WTC11 (cell line): ENCODE measurements around the gene SLC25A44. TPM values are rescaled to one million over a fixed set of nuclear protein-coding genes. Genes with fewer than 3 reads are reported as not detected.

Experiments used
- ATAC-seq: fragments of 200-7000 bp; cut with Tn5 transposase; 2 replicates; pipeline ENCODE4 v1.10.0; 2021; ENCODE audit warnings: mild to moderate bottlenecking, moderate library complexity
- CTCF ChIA-PET: fragments of 300-600 bp; sonication (Branson Sonifier 250); formaldehyde crosslinking; loops from one replicate; lab custom pipeline; 2021; ENCODE audit warnings: antibody characterized with exemption; lab: Charles Lee
- POLR2A ChIA-PET: fragments of 350-600 bp; sonication (Branson Sonifier 250); formaldehyde crosslinking; loops from one replicate; lab custom pipeline; 2021; ENCODE audit warnings: antibody characterized with exemption; lab: Charles Lee
- DNase-seq: peaks from one replicate; pipeline ENCODE4 v3.0.0; 2021; ENCODE audit warnings: low spot score
- H3K27ac Mint-ChIP-seq: 2 replicates; pipeline ENCODE4 v1.8.0; 2021; ENCODE audit warnings: mixed read lengths
- H3K27me3 Mint-ChIP-seq: 2 replicates; pipeline ENCODE4 v1.8.0; 2021; ENCODE audit warnings: low read depth, mild to moderate bottlenecking, moderate library complexity, mixed read lengths
- H3K36me3 Mint-ChIP-seq: 2 replicates; pipeline ENCODE4 v1.8.0; 2021; ENCODE audit warnings: mixed read lengths
- H3K4me1 Mint-ChIP-seq: 2 replicates; pipeline ENCODE4 v1.8.0; 2022; ENCODE audit warnings: mixed read lengths
- H3K4me3 Mint-ChIP-seq: 2 replicates; pipeline ENCODE4 v1.8.0; 2021; ENCODE audit warnings: mild to moderate bottlenecking, moderate library complexity, mixed read lengths
- H3K9me3 Mint-ChIP-seq: 2 replicates; pipeline ENCODE4 v1.8.0; 2021; ENCODE audit warnings: mixed read lengths
- AFF4 ChIP-seq: sonication (generic); formaldehyde crosslinking; IDR thresholded peaks from 2 replicates; pipeline ENCODE4 v1.8.1; 2023; ENCODE audit warnings: mild to moderate bottlenecking, missing genetic modification reagents, borderline replicate concordance
- AR ChIP-seq: fragments of 250-450 bp; sonication (Bioruptor Pico); IDR thresholded peaks from 2 replicates; pipeline ENCODE4 v1.9.0; 2021; ENCODE audit warnings: mild to moderate bottlenecking
- ARID4B ChIP-seq: sonication (generic); formaldehyde crosslinking; IDR thresholded peaks from 2 replicates; pipeline ENCODE4 v1.8.0; 2023; ENCODE audit warnings: missing genetic modification reagents, mild to moderate bottlenecking, borderline replicate concordance
- CBFB ChIP-seq: sonication (generic); formaldehyde crosslinking; IDR thresholded peaks from 2 replicates; pipeline ENCODE4 v1.8.1; 2022; ENCODE audit warnings: mild to moderate bottlenecking, low read depth, missing genetic modification reagents
- CREM ChIP-seq: sonication (generic); formaldehyde crosslinking; IDR thresholded peaks from 2 replicates; pipeline ENCODE4 v1.8.1; 2022; ENCODE audit warnings: mild to moderate bottlenecking, missing genetic modification reagents, moderate library complexity
- E2F1 ChIP-seq: sonication (generic); formaldehyde crosslinking; IDR thresholded peaks from 2 replicates; pipeline ENCODE4 v1.8.0; 2022; ENCODE audit warnings: mild to moderate bottlenecking, missing genetic modification reagents
- ERG ChIP-seq: fragments of 250-450 bp; sonication (Bioruptor Pico); IDR thresholded peaks from 2 replicates; pipeline ENCODE4 v1.8.0; 2021; ENCODE audit warnings: mild to moderate bottlenecking
- ESRRA ChIP-seq: sonication (generic); formaldehyde crosslinking; IDR thresholded peaks from 2 replicates; pipeline ENCODE4 v1.8.1; 2022; ENCODE audit warnings: mild to moderate bottlenecking, missing genetic modification reagents, borderline replicate concordance
- FOXJ3 ChIP-seq: sonication (generic); formaldehyde crosslinking; IDR thresholded peaks from 2 replicates; pipeline ENCODE4 v1.9.0; 2021; ENCODE audit warnings: missing genetic modification reagents, mild to moderate bottlenecking, borderline replicate concordance
- FOXK1 ChIP-seq: sonication (generic); formaldehyde crosslinking; IDR thresholded peaks from 2 replicates; pipeline ENCODE4 v1.8.0; 2022; ENCODE audit warnings: mild to moderate bottlenecking, moderate library complexity, missing genetic modification reagents
- GRHL2 ChIP-seq: fragments of 250-450 bp; sonication (Bioruptor Pico); IDR thresholded peaks from 2 replicates; pipeline ENCODE4 v1.8.0; 2022; ENCODE audit warnings: mild to moderate bottlenecking, moderate library complexity; ENCODE audit not compliant: insufficient replicate concordance, severe bottlenecking
- JAZF1 ChIP-seq: fragments of 250-450 bp; sonication (Bioruptor Pico); IDR thresholded peaks from 2 replicates; pipeline ENCODE4 v1.9.0; 2021; ENCODE audit warnings: moderate library complexity, mild to moderate bottlenecking, inconsistent platforms
- MXD4 ChIP-seq: fragments of 250-450 bp; sonication (Bioruptor Pico); IDR thresholded peaks from 2 replicates; pipeline ENCODE4 v1.8.0; 2021; ENCODE audit warnings: mild to moderate bottlenecking, moderate library complexity, borderline replicate concordance
- NR3C1 ChIP-seq: sonication (generic); formaldehyde crosslinking; conservative IDR thresholded peaks from 2 replicates; pipeline ENCODE4 v1.8.1; 2023; ENCODE audit warnings: low read depth, mild to moderate bottlenecking, missing genetic modification reagents
- SMAD3 ChIP-seq: sonication (generic); formaldehyde crosslinking; IDR thresholded peaks from 2 replicates; pipeline ENCODE4 v1.8.0; 2022; ENCODE audit warnings: missing genetic modification reagents, mild to moderate bottlenecking, borderline replicate concordance
- TCF7 ChIP-seq: sonication (generic); formaldehyde crosslinking; IDR thresholded peaks from 2 replicates; pipeline ENCODE4 v1.8.0; 2022; ENCODE audit warnings: mild to moderate bottlenecking, low read depth, missing genetic modification reagents, moderate library complexity
- TEAD1 ChIP-seq: sonication (generic); formaldehyde crosslinking; IDR thresholded peaks from 2 replicates; pipeline ENCODE4 v1.8.0; 2022; ENCODE audit warnings: mild to moderate bottlenecking, missing genetic modification reagents
- USF2 ChIP-seq: sonication (generic); formaldehyde crosslinking; IDR thresholded peaks from 2 replicates; pipeline ENCODE4 v1.8.1; 2023; ENCODE audit warnings: mild to moderate bottlenecking, missing genetic modification reagents, moderate library complexity
- ZNF219 ChIP-seq: sonication (generic); formaldehyde crosslinking; IDR thresholded peaks from 2 replicates; pipeline ENCODE4 v1.8.0; 2023; ENCODE audit warnings: missing genetic modification reagents, mild to moderate bottlenecking, borderline replicate concordance
- ZSCAN18 ChIP-seq: fragments of 250-450 bp; sonication (Bioruptor Pico); IDR thresholded peaks from 2 replicates; pipeline ENCODE4 v2.1.2; 2022; ENCODE audit warnings: mild to moderate bottlenecking, moderate library complexity
- total RNA-seq: library from RNA; stranded (reverse); gene quantifications from 3 replicates; pipeline ENCODE4 v1.2.3, GENCODE V29; 2021

Gene SLC25A44
- total RNA-seq, 1 experiment from 2014 or later, result 29.1 TPM

GRCh38 chr1:156203331-156203730 is 9.4 kb downstream of the SLC25A44 start (continued):
- TF ChIP-seq GRHL2 (CRISPR knock-in tag), result no peak
- TF ChIP-seq SMAD3 (CRISPR knock-in tag), result no peak
- no peak for TF ChIP-seq AFF4 (CRISPR knock-in tag)
- TF ChIP-seq ZSCAN18 (CRISPR knock-in tag), result no peak

- DNase-seq (no peak), ATAC-seq (no peak)
- ChIA-PET CTCF (no interaction called here), POLR2A (no interaction called here)
- H3K9me3 Mint-ChIP-seq, result no peaks in the 10 kb centered on the region
- no peak overlapping the region for H3K4me3 Mint-ChIP-seq
- peaks cover 11% of the 10 kb centered on the region for H3K36me3 Mint-ChIP-seq
- peaks cover 12% of the 10 kb centered on the region for H3K4me1 Mint-ChIP-seq
- no peaks in the 10 kb centered on the region for H3K27me3 Mint-ChIP-seq
- no peak overlapping the region for H3K27ac Mint-ChIP-seq
- no peak for TF ChIP-seq MXD4 (CRISPR knock-in tag)
- no peak for TF ChIP-seq ESRRA (CRISPR knock-in tag)
- TF ChIP-seq FOXJ3 (CRISPR knock-in tag), result no peak
- no peak for TF ChIP-seq AR
- TF ChIP-seq E2F1, result no peak
- no peak for TF ChIP-seq USF2 (CRISPR knock-in tag)
- TF ChIP-seq NR3C1 (CRISPR knock-in tag), result no peak
- TF ChIP-seq FOXK1, result no peak
- no peak for TF ChIP-seq TEAD1 (CRISPR knock-in tag)
- TF ChIP-seq JAZF1 (CRISPR knock-in tag), result no peak
- no peak for TF ChIP-seq ZNF219 (CRISPR knock-in tag)
- TF ChIP-seq ERG (CRISPR knock-in tag), result no peak
- no peak for TF ChIP-seq CBFB (CRISPR knock-in tag)
- no peak for TF ChIP-seq CREM
- no peak for TF ChIP-seq TCF7 (CRISPR knock-in tag)
- no peak for TF ChIP-seq ARID4B (CRISPR knock-in tag)
These were observed 10.8 kb downstream of the SLC25A44 start for GRCh38 chr1:156204686-156205085.
